Adipocyte (in vitro differentiated cells): ENCODE measurements around the gene STAB2.

ENCODE experiments used
- DNase-seq: peaks from one replicate; pipeline ENCODE4 v3.0.0-alpha.2; 2015; ENCODE audit warnings: low read depth
- H3K27me3 ChIP-seq: replicated peaks from 2 replicates; pipeline ENCODE4 v1.7.0; 2013; ENCODE audit warnings: mild to moderate bottlenecking, low read length, moderate library complexity; ENCODE audit not compliant: control insufficient read depth, insufficient read depth
- H3K36me3 ChIP-seq: 2 replicates; pipeline ENCODE4 v1.7.0; 2013; ENCODE audit warnings: low read length, mild to moderate bottlenecking, moderate library complexity; ENCODE audit not compliant: control insufficient read depth, insufficient read depth, severe bottlenecking
- H3K4me1 ChIP-seq: 2 replicates; pipeline ENCODE4 v1.7.0; 2013; ENCODE audit warnings: mild to moderate bottlenecking, low read length, moderate library complexity; ENCODE audit not compliant: control insufficient read depth, insufficient read depth
- H3K4me3 ChIP-seq: 2 replicates; pipeline ENCODE4 v1.7.0; 2013; ENCODE audit warnings: mild to moderate bottlenecking, low read length, moderate library complexity
- H3K9ac ChIP-seq: 2 replicates; pipeline ENCODE4 v1.7.0; 2013; ENCODE audit warnings: mild to moderate bottlenecking, low read length, moderate library complexity
- H3K9me3 ChIP-seq: 2 replicates; pipeline ENCODE4 v1.7.0; 2013; ENCODE audit warnings: mild to moderate bottlenecking, low read length, moderate library complexity; ENCODE audit not compliant: control insufficient read depth

The STAB2 gene

GRCh38 chr12:103696101-103696500 is 109.0 kb downstream of the STAB2 start:
- H3K27me3 ChIP-seq, result peaks cover 29% of the 10 kb centered on the region
- H3K9ac ChIP-seq, result no peak overlapping the region

DNA sequence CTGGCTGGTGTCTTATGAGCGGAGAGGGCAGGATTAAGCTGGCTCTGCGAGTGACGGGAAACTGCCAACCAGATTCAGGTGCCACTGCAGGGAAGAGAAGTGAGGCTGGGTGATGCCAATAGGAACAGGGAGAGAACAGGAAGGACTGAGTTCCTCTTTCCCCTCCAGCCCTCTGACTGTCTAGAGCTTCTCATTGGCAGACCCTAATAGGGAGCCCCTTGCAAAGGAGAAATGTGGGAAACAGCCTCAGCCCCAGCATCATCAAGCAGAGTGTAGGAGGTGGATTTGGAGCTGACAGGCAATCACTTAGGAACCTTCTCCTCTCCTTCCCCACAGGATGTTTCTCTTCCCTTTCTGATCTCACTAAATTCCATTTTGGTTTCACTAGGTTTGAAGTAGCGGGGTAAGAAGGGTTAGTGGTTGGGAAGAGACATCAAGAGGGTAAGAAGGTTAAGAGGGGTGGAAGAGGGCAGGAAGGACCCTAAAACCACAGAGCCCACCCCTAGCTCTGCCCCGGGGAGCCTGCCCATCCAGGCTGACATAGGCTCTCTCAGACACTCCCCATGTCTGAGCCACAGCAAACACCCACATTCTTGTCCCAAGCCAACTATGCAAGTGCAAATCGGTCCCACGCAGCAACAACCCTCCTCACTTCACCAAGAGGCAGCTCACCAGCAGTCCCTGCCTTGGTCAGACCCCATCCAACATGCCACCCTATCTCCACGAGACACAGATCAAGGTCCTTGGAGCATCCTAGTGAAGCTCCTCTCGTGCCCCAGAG is 111.1 kb downstream of the STAB2 start:
- DNase-seq, result no peak
- no peak overlapping the region for H3K4me3 ChIP-seq
- no peaks in the 10 kb centered on the region for H3K36me3 ChIP-seq
- no peak overlapping the region for H3K9ac ChIP-seq
- peaks cover 11% of the 10 kb centered on the region for H3K4me1 ChIP-seq
- H3K9me3 ChIP-seq, result no peaks in the 10 kb centered on the region
- peaks cover 29% of the 10 kb centered on the region for H3K27me3 ChIP-seq

More at GRCh38 chr12:103696101-103696500, 109.0 kb downstream of the STAB2 start:
- Histone ChIP-seq H3K4me3 (no peak overlapping the region), H3K36me3 (no peaks in the 10 kb centered on the region), H3K9me3 (no peaks in the 10 kb centered on the region), H3K4me1 (peaks cover 11% of the 10 kb centered on the region)
- no peak for DNase-seq

DNA sequence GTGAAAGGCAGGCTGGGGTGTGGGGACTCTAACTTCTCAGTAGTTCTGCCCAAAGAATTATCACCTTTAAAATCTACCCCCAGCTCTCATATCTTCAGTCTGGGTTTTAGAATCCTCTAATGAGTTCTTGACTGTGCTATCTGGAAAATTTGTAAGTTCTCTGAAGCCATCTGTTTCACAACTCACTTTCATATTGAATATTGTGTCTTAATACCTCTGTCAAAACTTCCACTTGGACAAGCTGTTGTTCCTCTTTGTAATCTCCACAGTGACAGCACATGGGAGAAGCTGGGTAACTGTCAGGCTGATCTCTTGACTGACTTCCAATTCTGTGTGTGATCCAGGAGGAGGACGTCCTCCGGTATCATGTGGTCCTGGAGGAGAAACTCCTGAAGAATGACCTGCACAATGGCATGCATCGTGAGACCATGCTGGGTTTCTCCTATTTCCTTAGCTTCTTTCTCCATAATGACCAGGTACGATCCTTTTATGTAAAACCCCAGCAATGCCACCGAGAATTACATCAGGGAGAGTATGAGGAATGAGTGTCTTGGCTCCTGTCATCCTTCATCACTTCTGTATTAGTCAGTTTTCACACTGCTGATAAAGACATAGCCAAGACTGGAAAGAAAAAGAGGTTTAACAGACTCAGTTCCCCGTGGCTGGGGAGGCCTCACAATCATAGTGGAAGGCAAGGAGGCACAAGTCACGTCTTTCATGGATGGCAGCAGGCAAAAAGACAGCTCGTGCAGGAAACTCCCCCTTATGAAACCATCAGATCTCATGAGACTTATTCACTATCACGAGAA is 111.9 kb downstream of the STAB2 start:
- Histone ChIP-seq H3K4me1 (peaks cover 11% of the 10 kb centered on the region), H3K36me3 (no peaks in the 10 kb centered on the region), H3K9ac (no peak overlapping the region), H3K27me3 (peaks cover 34% of the 10 kb centered on the region), H3K9me3 (no peaks in the 10 kb centered on the region), H3K4me3 (peak overlapping the region; percentile 62)
- no peak for DNase-seq

- no peaks in the 10 kb centered on the region for H3K4me1 ChIP-seq
- DNase-seq, result no peak
- H3K9ac ChIP-seq, result no peak overlapping the region
- no peak overlapping the region for H3K4me3 ChIP-seq
- no peaks in the 10 kb centered on the region for H3K36me3 ChIP-seq
- H3K9me3 ChIP-seq, result no peaks in the 10 kb centered on the region
- H3K27me3 ChIP-seq, result peaks cover 34% of the 10 kb centered on the region
These were observed 118.0 kb downstream of the STAB2 start for GRCh38 chr12:103705098-103705497.

- Histone ChIP-seq H3K36me3 (no peaks in the 10 kb centered on the region), H3K9ac (no peak overlapping the region), H3K4me1 (no peaks in the 10 kb centered on the region), H3K9me3 (no peaks in the 10 kb centered on the region), H3K27me3 (peaks cover 34% of the 10 kb centered on the region), H3K4me3 (no peak overlapping the region)
- no peak for DNase-seq
These were observed 118.9 kb downstream of the STAB2 start for GRCh38 chr12:103705927-103706326.

DNA sequence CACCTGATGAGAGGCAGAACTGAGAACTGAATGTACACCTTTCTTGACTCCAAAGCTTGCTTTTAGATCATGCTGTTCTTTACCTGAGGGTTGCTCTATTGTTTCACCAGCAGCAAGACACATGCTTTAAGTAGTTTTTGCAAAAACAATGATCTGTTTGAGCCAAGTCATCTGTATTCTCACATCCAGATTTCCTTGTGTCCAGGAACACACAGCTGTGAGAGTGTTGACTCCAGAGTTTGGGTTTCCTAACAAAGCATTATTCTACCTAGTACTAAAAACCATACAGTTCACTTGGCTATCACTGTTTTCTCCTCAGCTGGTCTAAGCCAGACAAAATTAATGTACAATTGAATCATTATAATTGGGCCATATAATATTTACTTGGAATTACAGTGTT is 120.4 kb downstream of the STAB2 start:
- Histone ChIP-seq H3K9ac (no peak overlapping the region), H3K4me1 (no peaks in the 10 kb centered on the region), H3K4me3 (no peak overlapping the region), H3K9me3 (no peaks in the 10 kb centered on the region), H3K36me3 (no peaks in the 10 kb centered on the region), H3K27me3 (peaks cover 34% of the 10 kb centered on the region)
- no peak for DNase-seq

- Histone ChIP-seq H3K4me3 (no peak overlapping the region), H3K9me3 (no peaks in the 10 kb centered on the region), H3K27me3 (peaks cover 27% of the 10 kb centered on the region), H3K9ac (no peak overlapping the region), H3K4me1 (no peaks in the 10 kb centered on the region), H3K36me3 (no peaks in the 10 kb centered on the region)
- no peak for DNase-seq
These were observed 123.5 kb downstream of the STAB2 start for GRCh38 chr12:103710544-103710943.

DNA sequence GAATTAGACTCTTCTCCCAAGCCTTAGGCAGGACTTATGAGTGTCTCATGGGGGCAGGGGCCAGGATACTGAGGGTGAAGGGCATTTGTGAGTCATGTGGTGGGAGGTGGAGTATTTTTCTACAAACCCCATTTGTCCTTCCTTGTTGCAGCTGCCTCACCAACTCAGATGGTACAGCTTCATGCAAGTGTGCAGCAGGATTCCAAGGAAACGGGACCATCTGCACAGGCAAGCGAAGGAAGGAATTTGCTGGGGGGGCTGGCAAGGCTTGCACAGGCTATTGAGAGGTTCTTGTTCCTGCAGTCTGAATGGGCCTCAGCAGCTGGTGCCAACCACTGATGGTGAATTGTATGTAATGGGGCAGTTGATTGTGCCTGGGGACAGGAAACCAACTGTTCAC is 125.1 kb downstream of the STAB2 start:
- Histone ChIP-seq H3K9ac (no peak overlapping the region), H3K4me3 (no peak overlapping the region), H3K9me3 (no peaks in the 10 kb centered on the region), H3K27me3 (peaks cover 18% of the 10 kb centered on the region), H3K36me3 (no peaks in the 10 kb centered on the region), H3K4me1 (no peaks in the 10 kb centered on the region)
- no peak for DNase-seq

- H3K4me3 ChIP-seq, result no peak overlapping the region
- H3K27me3 ChIP-seq, result peaks cover 4% of the 10 kb centered on the region
- H3K9me3 ChIP-seq, result no peaks in the 10 kb centered on the region
- no peak overlapping the region for H3K9ac ChIP-seq
- no peaks in the 10 kb centered on the region for H3K36me3 ChIP-seq
- no peaks in the 10 kb centered on the region for H3K4me1 ChIP-seq
- no peak for DNase-seq
These were observed 128.4 kb downstream of the STAB2 start for GRCh38 chr12:103715494-103715893.

DNA sequence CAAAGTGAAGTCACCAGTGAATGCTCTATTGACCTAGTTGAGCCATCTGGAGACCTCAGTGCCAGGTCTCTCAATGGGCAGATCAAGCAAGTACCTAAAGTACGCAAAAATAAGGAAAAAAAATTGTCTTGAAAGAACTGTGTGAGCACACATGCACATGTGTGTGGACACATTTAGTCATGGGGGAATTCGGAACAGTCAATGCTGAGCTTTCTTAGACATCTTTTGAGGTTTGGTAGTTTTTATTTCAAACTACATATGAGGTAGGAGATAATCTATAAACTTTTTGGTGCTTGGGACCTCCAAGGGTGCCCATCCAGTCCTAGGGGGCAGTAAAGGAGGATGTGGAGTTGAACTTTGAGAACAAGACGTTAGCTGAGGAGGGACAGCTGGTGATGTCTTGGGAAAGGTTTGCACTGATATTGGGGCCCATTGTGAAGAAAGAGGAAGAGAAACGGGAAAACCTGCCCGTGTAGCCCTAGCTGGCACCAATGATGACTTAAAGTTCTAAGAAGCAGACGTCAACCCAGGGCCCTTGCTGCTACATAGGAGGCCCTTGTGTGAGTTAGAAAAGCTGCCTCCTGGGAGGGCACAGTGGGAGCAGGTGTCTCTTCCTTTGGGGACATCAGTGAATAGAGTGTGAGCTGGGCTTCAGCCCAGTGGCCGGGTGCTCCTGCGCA is 129.6 kb downstream of the STAB2 start:
- Histone ChIP-seq H3K9me3 (no peaks in the 10 kb centered on the region), H3K36me3 (no peaks in the 10 kb centered on the region), H3K4me3 (no peak overlapping the region), H3K9ac (no peak overlapping the region), H3K27me3 (peaks cover 4% of the 10 kb centered on the region), H3K4me1 (no peaks in the 10 kb centered on the region)
- no peak for DNase-seq

- Histone ChIP-seq H3K36me3 (no peaks in the 10 kb centered on the region), H3K4me3 (no peak overlapping the region), H3K27me3 (peaks cover 15% of the 10 kb centered on the region), H3K9me3 (no peaks in the 10 kb centered on the region), H3K9ac (no peak overlapping the region), H3K4me1 (peaks cover 7% of the 10 kb centered on the region)
- DNase-seq, result no peak
These were observed 138.3 kb downstream of the STAB2 start for GRCh38 chr12:103725398-103725797.
